ENCODE measurements around the gene SLC25A42.
"Not testable (repeated sequence)": the region's sequence is repeated elsewhere in the genome, so short reads cannot be mapped to it uniquely, and the experiment has no call there.

Gene SLC25A42

GRCh38 chr19:19107654-19108053 is 43.9 kb downstream of the SLC25A42 start:
- no peak for DNase-seq

DNA sequence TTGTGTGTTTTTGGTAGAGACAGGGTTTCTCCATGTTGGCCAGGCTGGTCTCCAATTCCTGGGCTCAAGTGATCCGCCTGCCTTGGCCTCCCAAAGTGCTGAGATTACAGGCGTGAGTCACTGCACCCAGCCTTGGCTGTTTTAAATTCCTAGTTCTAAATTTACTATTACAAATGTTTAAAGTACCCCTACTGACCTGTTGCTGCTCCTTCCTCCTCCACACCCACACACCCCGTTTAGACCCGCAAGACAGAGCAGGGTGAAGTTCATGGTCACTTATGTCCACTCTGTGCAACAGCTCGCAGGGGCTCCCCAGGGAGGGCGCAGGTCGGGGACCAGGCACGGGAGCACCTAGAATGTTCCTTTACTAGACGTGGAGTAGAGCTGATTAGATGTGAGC is 45.8 kb downstream of the SLC25A42 start:
- no peak for DNase-seq

DNA sequence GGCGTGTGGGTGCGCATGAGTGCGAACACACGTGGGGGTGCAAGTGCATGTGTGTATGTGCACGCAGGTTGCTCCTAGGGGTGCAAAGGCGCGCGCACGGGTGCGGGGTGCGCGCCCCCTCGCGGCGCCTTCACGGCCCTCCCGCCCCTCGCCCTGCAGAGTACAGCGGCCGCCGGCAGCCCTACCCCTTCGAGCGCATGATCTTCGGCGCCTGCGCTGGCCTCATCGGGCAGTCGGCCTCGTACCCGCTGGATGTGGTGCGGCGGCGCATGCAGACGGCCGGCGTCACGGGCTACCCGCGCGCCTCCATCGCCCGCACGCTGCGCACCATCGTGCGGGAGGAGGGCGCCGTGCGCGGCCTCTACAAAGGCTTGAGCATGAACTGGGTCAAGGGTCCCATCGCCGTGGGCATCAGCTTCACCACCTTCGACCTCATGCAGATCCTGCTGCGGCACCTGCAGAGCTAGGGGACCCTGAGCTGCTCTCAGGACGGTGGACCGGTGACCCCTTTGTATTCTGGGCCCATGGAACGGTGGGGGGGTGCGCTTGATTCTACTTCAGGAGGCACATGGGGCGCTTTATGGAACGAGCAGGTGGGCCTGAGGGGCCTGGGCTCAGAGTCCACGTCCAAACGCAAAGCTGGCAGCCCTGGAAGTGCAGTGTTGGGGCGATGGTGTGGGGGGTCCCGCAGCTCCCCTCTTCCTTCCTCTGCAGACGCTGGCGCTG is 46.8 kb downstream of the SLC25A42 start:
- DNase-seq = no peak

DNA sequence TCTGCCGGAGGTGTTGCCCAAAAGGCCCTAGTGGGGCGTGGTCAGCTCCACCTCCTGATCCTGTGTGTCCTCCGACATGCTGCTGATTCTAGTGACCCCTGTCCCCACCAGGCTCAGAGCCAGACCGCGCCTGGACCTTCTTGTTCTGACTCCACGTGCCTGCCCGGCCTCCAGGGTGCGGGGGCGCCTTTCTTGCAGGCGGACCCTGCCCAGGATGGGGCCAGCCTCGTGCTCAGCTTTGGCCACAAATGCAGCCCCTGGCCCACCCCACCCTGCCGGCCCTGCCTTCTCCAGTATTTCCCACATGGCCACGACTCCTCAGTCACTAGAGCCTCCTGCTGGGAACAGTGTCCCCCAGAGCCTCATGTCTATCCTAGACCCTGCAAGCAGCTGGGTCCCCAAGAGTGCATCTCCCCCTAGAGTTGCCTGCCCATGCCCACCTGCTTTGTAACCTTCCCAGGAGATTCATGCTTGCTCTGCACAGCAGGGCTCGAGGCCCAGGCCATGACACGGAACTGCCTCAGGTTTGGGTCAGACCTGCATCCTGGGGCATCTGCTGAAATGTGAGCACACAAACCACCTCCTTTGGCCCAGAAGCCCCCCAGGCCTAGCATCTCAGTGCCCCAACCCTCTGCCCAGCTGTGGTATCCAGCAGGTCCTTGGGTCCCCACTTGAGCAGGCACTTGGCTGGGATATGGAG is 47.5 kb downstream of the SLC25A42 start:
- no peak for DNase-seq

- no peak for DNase-seq
Observed at GRCh38 chr19:19111967-19112580, 48.3 kb downstream of the SLC25A42 start.

- DNase-seq = no peak
Observed at GRCh38 chr19:19113040-19113626, 49.3 kb downstream of the SLC25A42 start.

GRCh38 chr19:19115954-19116353 is 52.2 kb downstream of the SLC25A42 start:
- DNase-seq = peak; percentile 13

- DNase-seq = no peak
Observed at GRCh38 chr19:19119325-19120237, 55.8 kb downstream of the SLC25A42 start.

DNA sequence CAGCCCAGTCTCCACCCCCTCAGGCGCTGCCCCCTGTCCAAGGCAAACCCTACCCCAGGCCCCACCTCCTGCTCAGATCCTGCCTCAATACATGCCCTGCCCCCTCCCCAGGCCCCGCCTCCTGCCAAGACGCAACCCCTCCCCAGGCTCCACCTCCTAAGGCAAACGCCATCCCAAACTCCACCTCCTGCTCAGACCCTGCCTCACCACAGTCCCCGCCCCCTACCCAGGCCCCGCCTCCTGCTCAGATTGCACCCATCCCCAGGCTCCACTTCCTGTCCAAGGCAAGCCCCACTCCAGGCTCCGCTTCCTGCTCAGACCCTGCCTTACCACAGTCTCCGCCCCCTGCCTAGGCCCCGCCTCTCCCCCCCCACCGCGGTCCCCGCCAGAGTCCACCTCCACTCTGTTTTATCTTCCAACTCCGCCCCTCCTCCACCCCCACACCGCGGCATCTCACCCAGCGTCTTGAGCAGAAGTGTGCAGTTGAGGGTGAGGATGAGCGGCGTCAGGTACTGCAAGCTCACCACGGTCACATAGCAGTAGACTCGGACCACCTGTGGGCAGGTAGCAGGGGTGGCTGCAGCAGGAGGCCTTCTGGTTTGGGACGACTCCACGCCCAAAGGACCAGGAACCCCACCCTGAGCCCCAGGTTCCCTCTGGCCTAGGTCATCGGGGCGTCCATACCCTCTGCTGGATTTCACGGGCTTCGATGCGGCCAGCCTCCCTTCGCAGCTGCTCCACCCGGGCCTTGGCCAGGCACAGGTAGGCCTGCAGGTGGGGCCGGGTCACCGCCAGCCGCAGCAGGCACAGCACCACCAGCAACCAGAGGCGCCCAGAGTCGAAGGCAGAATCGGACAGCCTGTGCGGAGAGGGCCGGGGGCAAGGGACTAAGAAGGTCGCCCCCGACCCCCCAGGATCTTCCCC is 56.8 kb downstream of the SLC25A42 start:
- no peak for DNase-seq

DNA sequence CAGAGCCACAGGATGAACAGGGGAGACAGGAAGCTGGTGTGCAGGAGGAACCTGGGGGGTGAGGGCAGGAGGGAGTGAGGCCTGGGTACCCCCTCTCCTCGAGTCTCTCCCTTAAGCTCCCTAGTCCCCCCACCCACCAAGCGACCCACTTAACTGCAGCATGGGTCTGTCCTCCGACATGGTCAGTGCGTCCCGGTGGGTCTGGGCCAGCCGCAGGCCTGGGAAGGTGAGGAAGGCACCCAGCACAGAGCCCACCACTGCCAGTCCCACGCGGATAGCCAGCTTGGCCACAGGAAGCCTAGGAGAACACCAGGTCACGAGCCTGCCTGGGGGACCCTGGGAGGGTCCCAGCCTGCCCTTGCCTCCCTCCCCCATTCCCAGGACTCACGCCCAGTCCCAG is 57.6 kb downstream of the SLC25A42 start:
- no peak for DNase-seq

DNA sequence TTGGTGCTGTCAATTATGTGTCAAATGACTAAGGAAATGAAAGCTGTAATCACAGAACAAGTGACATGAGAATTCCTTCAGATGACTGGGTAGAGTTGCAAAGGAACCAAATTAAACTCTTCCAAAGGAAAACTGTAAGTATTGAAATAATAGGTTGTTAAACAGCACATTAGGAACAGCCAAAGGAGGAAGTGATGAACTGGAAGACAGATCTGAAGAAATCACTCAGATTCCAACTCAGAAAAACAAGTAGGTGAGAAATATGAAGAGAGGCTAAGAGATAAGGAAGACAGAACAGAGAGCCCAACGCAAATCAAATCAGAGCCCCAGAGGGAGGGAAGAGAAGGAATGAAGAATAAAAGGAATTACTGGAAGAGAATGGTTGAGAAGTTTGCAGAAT is 59.1 kb downstream of the SLC25A42 start:
- no peak for DNase-seq

DNA sequence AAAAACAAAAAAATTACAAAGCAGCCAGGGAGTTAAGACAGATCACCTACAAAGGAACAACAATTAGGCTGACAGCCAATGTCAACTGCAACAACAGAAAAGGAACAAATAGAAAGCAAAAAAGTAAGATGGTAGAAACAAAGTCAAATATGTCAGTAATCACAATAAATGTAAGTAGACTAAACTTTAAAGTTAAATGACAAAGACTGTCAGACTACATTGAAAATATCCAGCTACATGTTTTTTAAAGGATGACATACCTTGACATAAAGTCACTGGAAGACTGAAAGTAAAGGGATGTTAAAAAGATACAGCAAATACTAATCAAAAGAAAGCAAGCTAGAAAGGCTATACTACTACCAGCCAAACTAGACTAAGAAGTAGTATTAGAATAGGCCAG is 59.6 kb downstream of the SLC25A42 start:
- no peak for DNase-seq

DNA sequence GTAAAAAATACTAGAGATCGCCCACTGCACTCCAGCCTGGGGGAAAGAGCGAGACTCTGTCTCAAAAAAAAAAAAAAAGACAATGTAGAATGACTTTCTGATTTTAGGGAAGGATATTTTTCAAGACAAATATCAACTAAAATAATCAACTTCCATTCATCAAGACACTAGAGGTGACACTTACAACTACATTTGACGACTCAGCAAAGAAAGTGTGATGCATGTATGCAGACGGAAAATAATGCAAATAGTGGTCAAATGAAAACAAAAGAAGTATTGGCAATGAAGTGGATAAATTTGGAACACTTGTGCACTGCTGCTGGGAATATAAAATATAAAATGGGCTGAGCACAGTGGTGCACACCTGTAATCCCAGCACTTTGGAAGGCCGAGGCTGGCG is 62.3 kb downstream of the SLC25A42 start:
- no peak for DNase-seq

DNA sequence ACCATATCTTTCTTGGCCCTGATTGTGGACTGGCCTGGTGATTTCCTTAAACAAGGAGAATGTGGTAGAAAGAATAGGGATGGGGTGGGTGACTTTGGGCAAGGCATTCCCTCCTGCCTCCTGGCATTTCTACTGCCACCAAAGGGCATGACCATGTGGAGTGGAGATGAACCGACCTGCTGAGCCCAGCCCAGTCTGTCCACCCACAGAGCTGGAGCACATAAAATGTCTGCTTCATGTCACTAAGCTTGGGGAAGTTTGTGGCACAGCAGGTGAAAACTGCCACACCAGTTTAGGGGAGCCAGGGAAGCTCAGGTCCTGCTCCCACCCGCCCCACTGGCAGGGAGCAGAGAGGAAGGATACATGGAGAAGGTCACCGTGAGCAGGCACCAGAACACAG is 68.2 kb downstream of the SLC25A42 start:
- no peak for DNase-seq

DNA sequence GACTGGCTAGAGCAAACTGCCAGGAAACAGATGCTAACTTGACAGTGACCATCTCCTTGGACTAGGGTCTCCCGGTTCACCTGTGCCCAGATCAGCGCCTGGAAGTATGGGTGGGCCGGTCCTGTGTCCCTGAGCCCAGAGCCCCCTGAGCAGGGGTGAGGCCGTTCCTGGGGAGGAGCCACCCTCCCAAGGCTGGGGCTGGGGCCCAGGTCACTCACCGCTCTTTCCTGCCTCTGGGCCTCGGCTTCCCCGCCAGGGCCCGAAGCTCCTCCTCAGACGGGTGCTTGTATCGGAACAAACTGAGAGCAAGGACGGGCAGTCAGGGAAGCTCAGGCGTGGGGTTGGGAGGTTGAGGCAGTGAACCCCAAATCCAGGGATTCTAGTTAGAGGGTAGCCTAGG is 69.1 kb downstream of the SLC25A42 start:
- DNase-seq = no peak

GRCh38 chr19:19133985-19134384 is 70.2 kb downstream of the SLC25A42 start:
- no peak for DNase-seq

DNA sequence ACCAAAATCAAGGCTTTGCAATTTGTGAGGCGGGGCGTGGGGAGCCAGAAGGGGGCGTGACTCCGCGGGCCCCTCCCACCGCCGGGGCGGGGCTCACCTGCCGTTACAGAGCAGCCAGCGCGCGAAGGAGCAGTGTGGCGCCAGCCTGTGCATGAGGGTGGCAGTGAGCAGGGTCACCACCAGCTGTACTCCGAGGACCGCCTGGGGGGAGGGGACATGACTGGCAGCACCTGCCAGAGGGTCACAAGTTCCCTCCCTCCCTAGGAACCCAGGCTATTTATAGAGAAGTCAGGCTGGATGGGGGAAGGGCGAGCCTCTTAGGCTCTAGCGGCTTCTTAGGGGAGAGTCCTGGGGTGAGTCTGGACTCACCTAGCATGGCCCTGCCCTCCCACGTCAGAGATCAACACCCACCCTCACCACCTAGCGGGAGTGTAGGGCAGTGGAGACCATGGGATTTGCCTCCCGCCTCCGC is 70.9 kb downstream of the SLC25A42 start:
- DNase-seq = peak; percentile 17

GRCh38 chr19:19135713-19136112 is 71.9 kb downstream of the SLC25A42 start:
- not testable (repeated sequence) for DNase-seq

DNA sequence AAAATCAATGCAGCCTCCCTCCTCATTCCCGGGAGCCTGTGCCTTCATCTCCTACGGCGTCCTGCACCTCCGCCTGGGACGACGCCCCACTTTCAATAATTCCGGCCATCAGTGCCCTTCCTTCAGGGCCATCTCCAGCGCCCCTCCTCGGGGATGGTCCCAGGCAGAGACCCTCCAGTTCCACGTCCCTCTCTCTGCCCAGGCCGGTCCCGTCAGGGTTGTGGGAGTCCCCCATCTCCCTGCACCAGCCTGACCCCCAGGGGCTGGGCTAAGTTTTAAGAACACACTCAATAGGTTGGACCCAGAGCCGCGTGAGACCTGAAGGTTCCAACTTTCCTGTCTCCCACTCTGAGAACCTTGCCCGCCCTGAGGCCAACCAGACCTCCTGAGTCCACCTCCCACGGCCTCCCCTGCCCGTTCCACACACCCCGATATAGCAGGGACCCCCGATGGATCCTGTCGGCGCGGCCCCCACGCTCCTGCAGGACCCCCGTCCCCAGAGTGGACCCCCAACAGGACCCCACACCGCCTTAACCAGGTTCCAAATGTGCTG is 73.8 kb downstream of the SLC25A42 start:
- DNase-seq = no peak

DNA sequence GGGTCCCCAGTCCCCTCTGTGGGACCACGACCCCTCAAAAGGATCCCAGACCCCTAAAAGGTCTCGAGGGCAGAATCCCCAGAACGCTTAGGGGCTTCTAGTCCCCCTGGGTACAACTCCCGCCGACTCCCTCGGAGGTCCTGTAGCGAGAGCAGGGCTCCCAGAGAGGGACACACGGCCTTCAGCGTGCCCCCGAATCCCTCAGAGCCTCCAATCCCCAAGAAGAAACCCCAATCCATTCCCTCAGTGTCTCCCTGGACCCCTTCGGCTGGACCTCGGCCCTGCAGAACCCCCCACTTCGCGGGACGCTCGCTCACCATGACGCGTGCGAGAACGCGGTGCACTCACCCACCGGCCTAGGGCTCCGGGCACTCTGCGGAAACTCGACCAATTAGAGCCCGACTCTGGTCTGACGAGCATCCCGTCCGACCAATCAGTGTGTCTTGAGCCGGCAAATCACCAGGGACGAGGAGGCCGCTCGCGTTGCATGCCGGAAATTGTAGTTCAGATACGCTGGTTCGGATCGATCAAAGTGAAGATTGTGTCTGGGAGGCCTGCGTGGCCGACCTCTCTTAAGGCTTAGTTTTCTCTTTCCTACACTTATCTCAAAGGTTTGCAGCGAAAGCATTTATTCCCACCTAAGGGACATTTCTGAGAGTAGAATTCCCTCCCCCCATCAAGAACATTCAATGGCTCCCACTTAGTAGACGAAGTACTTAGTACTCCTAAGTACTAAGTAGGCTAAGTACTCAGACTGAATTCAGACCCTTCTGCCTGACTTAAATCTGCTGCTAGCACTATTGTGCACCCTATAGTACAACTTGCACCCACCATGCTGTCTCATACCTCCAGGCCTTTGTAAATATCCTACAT is 74.6 kb downstream of the SLC25A42 start, which contains the start of gene TMEM161A:
TMEM161A (minus strand) TSS at position 370 of the 873 bp plus-strand sequence; CDS start at position 320, 50 bp downstream.
- peak; percentile 93 for DNase-seq

Measured in central memory CD4-positive, alpha-beta T cell (primary cell).